Nephron progenitor cell (in vitro differentiated cells): ENCODE results near the gene IL9R.
"Not testable (repeated sequence)": the region's sequence is repeated elsewhere in the genome, so short reads cannot be mapped to it uniquely, and the experiment has no call there.

Source experiments
- DNase-seq: peaks from one replicate; pipeline ENCODE4 v3.0.0; 2021
- H3K27ac Mint-ChIP-seq: 2 replicates; pipeline ENCODE4 v1.8.0; 2021; ENCODE audit warnings: mild to moderate bottlenecking, moderate library complexity, mixed read lengths
- H3K27me3 Mint-ChIP-seq: 2 replicates; pipeline ENCODE4 v1.8.0; 2021; ENCODE audit warnings: mild to moderate bottlenecking, low read depth, mixed read lengths; ENCODE audit not compliant: poor library complexity
- H3K36me3 Mint-ChIP-seq: 2 replicates; pipeline ENCODE4 v1.8.0; 2021; ENCODE audit warnings: low read depth, mixed read lengths
- H3K4me1 Mint-ChIP-seq: 2 replicates; pipeline ENCODE4 v1.8.0; 2021; ENCODE audit warnings: mixed read lengths
- H3K4me3 Mint-ChIP-seq: 2 replicates; pipeline ENCODE4 v1.8.0; 2021; ENCODE audit warnings: mild to moderate bottlenecking, moderate library complexity, mixed read lengths
- H3K9me3 Mint-ChIP-seq: 2 replicates; pipeline ENCODE4 v1.8.0; 2021; ENCODE audit warnings: mild to moderate bottlenecking, moderate library complexity, mixed read lengths
- CTCF ChIP-seq: fragments of 200-600 bp; sonication (generic); IDR thresholded peaks from 2 replicates; pipeline ENCODE4 v1.5.0; 2021; ENCODE audit warnings: antibody characterized with exemption

IL9R gene

GRCh38 chrX:155967653-155968325 is 29.7 kb upstream of the IL9R start:
- Mint-ChIP-seq H3K9me3 (peaks cover 81% of the 10 kb centered on the region), H3K36me3 (no peaks in the 10 kb centered on the region), H3K27me3 (peaks cover 4% of the 10 kb centered on the region), H3K4me3 (no peak overlapping the region), H3K4me1 (no peaks in the 10 kb centered on the region), H3K27ac (no peak overlapping the region)
- no peak for TF ChIP-seq CTCF
- no peak for DNase-seq

GRCh38 chrX:155968326-155968661 is 29.2 kb upstream of the IL9R start:
- Mint-ChIP-seq H3K27ac (no peak overlapping the region), H3K9me3 (peaks cover 81% of the 10 kb centered on the region), H3K36me3 (no peaks in the 10 kb centered on the region), H3K27me3 (peaks cover 4% of the 10 kb centered on the region), H3K4me1 (no peaks in the 10 kb centered on the region), H3K4me3 (no peak overlapping the region)
- DNase-seq: no peak
- TF ChIP-seq CTCF: no peak

GRCh38 chrX:155968791-155969190 is 28.7 kb upstream of the IL9R start:
- H3K27me3 Mint-ChIP-seq: peaks cover 1% of the 10 kb centered on the region
- no peaks in the 10 kb centered on the region for H3K36me3 Mint-ChIP-seq
- no peak overlapping the region for H3K27ac Mint-ChIP-seq
- H3K4me1 Mint-ChIP-seq: no peaks in the 10 kb centered on the region
- no peak for TF ChIP-seq CTCF
- no peak for DNase-seq
- H3K4me3 Mint-ChIP-seq: no peak overlapping the region
- peaks cover 77% of the 10 kb centered on the region for H3K9me3 Mint-ChIP-seq

DNA sequence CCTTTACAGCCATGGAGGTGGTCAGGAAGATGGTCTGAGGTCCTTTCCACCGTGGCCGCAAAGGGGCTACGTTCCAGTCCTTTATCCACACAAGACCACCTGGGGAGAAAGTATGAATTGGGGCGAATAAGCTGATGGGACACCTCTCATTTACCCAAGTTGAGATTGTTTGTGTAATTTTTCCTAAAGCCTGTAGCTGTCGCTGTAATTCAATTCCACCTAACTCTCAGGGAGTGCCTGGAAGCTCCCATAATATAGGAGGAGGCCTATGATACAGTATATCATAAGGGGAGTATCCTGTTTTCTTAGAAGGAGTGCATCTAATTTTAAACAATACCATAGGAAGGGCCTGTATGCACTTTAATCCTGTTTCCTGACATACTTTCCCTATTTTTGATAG is 25.8 kb upstream of the IL9R start:
- not testable (repeated sequence) for H3K4me1 Mint-ChIP-seq, H3K4me3 Mint-ChIP-seq, H3K36me3 Mint-ChIP-seq, H3K27ac Mint-ChIP-seq, H3K27me3 Mint-ChIP-seq, DNase-seq
- peaks cover 74% of the 10 kb centered on the region for H3K9me3 Mint-ChIP-seq

- peaks cover 74% of the 10 kb centered on the region for H3K9me3 Mint-ChIP-seq
- not testable (repeated sequence) for H3K36me3 Mint-ChIP-seq, H3K4me3 Mint-ChIP-seq, H3K4me1 Mint-ChIP-seq, H3K27ac Mint-ChIP-seq, DNase-seq, H3K27me3 Mint-ChIP-seq
Measured at GRCh38 chrX:155972241-155972640, 25.3 kb upstream of the IL9R start.

DNA sequence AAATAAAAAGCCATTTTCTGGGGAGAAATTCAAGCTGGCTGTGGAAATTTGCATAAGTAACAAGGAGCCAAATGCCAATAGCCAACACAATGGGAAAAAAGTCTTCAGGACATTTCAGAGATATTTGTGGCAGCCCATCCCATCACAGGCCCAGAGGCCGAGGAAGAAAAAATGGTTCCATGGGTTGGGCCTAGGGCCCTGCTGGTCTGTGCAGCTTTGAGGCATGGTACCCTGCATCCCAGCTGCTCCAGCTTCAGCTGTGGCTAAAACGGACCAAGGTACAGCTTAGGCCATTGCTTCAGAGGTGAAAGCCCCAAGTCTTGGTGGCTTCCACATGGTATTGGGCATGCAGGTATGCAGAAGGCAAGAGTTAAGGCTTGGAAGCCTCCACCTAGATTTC is 14.2 kb upstream of the IL9R start:
- no peaks in the 10 kb centered on the region for H3K36me3 Mint-ChIP-seq
- H3K9me3 Mint-ChIP-seq: peaks cover 44% of the 10 kb centered on the region
- no peak for TF ChIP-seq CTCF
- H3K27me3 Mint-ChIP-seq: no peaks in the 10 kb centered on the region
- H3K27ac Mint-ChIP-seq: no peak overlapping the region
- H3K4me1 Mint-ChIP-seq: no peaks in the 10 kb centered on the region
- no peak for DNase-seq
- no peak overlapping the region for H3K4me3 Mint-ChIP-seq

GRCh38 chrX:155985208-155985607 is 12.3 kb upstream of the IL9R start:
- Mint-ChIP-seq H3K27me3 (no peaks in the 10 kb centered on the region), H3K9me3 (peaks cover 41% of the 10 kb centered on the region), H3K4me1 (no peaks in the 10 kb centered on the region), H3K27ac (no peak overlapping the region), H3K36me3 (no peaks in the 10 kb centered on the region), H3K4me3 (no peak overlapping the region)
- no peak for TF ChIP-seq CTCF
- DNase-seq: no peak

DNA sequence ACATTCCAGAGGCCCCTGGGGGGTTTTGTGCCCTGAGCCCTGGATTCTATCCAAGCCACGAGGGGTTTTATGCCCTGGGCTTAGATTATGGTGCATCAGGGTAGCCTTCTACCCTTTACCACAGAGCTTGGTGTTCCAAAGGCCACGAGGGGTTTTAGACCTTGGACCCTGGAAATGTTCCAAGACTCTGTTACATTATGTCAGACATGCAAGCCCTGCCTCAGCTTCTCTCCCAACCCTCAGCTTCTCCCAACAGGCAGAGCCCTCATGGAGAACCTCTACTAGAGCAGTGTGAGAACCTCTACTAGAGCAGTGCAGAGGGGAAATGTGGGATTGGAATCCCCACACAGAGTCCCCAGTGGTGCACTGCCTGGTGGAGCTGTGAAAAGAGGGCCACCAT is 10.5 kb upstream of the IL9R start:
- peaks cover 42% of the 10 kb centered on the region for H3K9me3 Mint-ChIP-seq
- H3K27me3 Mint-ChIP-seq, H3K27ac Mint-ChIP-seq, H3K4me1 Mint-ChIP-seq, H3K4me3 Mint-ChIP-seq, H3K36me3 Mint-ChIP-seq, DNase-seq: not testable (repeated sequence)
